Loucy (cell line): ENCODE results near the gene NXNL2.

ENCODE experiments used
- H2AFZ ChIP-seq: fragments of 200-600 bp; sonication (generic); 2 replicates; pipeline ENCODE4 v1.6.0; 2016; ENCODE audit warnings: antibody characterized with exemption, mild to moderate bottlenecking, low read length, moderate library complexity
- H3F3A ChIP-seq: fragments of 200-600 bp; 2 replicates; pipeline ENCODE4 v1.6.0; 2016; ENCODE audit warnings: antibody characterized with exemption, low read depth, mild to moderate bottlenecking
- H3K27me3 ChIP-seq: fragments of 200-600 bp; sonication (generic); 2 replicates; pipeline ENCODE4 v1.6.1; 2014; ENCODE audit warnings: low read length, mild to moderate bottlenecking; ENCODE audit not compliant: insufficient read depth, poor library complexity, severe bottlenecking
- H3K36me3 ChIP-seq: fragments of 200-600 bp; sonication (generic); 2 replicates; pipeline ENCODE4 v1.6.1; 2016; ENCODE audit warnings: low read length; ENCODE audit not compliant: insufficient read depth
- H3K4me1 ChIP-seq: fragments of 200-600 bp; sonication (generic); 2 replicates; pipeline ENCODE4 v1.5.1; 2014; ENCODE audit warnings: low read length, mild to moderate bottlenecking; ENCODE audit not compliant: insufficient read depth, poor library complexity, severe bottlenecking
- H3K4me2 ChIP-seq: fragments of 200-600 bp; sonication (generic); 2 replicates; pipeline ENCODE4 v1.6.0; 2014; ENCODE audit warnings: antibody characterized with exemption, low read length, low read depth, mild to moderate bottlenecking; ENCODE audit not compliant: poor library complexity, severe bottlenecking
- H3K4me3 ChIP-seq: fragments of 200-600 bp; sonication (generic); 2 replicates; pipeline ENCODE4 v1.5.1; 2014; ENCODE audit warnings: low read length, mild to moderate bottlenecking, mixed read lengths; ENCODE audit not compliant: poor library complexity, severe bottlenecking
- H3K79me2 ChIP-seq: fragments of 200-600 bp; sonication (generic); 2 replicates; pipeline ENCODE4 v1.6.1; 2014; ENCODE audit warnings: low read length; ENCODE audit not compliant: insufficient read depth
- H3K9ac ChIP-seq: fragments of 200-600 bp; sonication (generic); 2 replicates; pipeline ENCODE4 v1.6.0; 2014; ENCODE audit warnings: mild to moderate bottlenecking, low read depth, low read length, moderate library complexity; ENCODE audit not compliant: poor library complexity, severe bottlenecking
- H3K9me2 ChIP-seq: fragments of 200-600 bp; sonication (generic); replicated peaks from 2 replicates; pipeline ENCODE4 v1.6.1; 2016; ENCODE audit warnings: low read depth, low read length, mixed read lengths
- H3K9me3 ChIP-seq: fragments of 200-600 bp; sonication (generic); 2 replicates; pipeline ENCODE4 v1.6.1; 2014; ENCODE audit warnings: mild to moderate bottlenecking, antibody characterized with exemption, low read length, low read depth; ENCODE audit not compliant: insufficient read depth
- H4K20me1 ChIP-seq: fragments of 200-600 bp; sonication (generic); 2 replicates; pipeline ENCODE4 v1.6.0; 2014; ENCODE audit warnings: antibody characterized with exemption, low read length, mild to moderate bottlenecking; ENCODE audit not compliant: insufficient read depth, poor library complexity, severe bottlenecking
- CTCF ChIP-seq: fragments of 200-600 bp; sonication (generic); conservative IDR thresholded peaks from 2 replicates; pipeline ENCODE4 v1.5.1; 2014; ENCODE audit warnings: mild to moderate bottlenecking, antibody characterized with exemption, low read length
- EZH2phosphoT487 ChIP-seq: fragments of 200-600 bp; IDR thresholded peaks from 2 replicates; pipeline ENCODE4 v1.6.1; 2018; ENCODE audit warnings: antibody characterized with exemption, mild to moderate bottlenecking, moderate library complexity, borderline replicate concordance

NXNL2 gene

GRCh38 chr9:88534456-88535225 lies at the start of gene NXNL2:
TSS of gene NXNL2 (plus strand) at chr9:88535178. CDS start at chr9:88535435, 257 bp downstream.
- H2AFZ ChIP-seq = no peak within 1 kb of the TSS
- H3K9me2 ChIP-seq = no peaks in the 10 kb centered on the region
- TF ChIP-seq CTCF (no peak), EZH2phosphoT487 (no peak)
- no peak within 1 kb of the TSS for H3K4me2 ChIP-seq
- no peaks in the 10 kb centered on the region for H3F3A ChIP-seq
- H3K79me2 ChIP-seq = no peaks in the 10 kb centered on the region
- no peaks in the 10 kb centered on the region for H3K36me3 ChIP-seq
- no peak within 1 kb of the TSS for H3K9ac ChIP-seq
- H3K27me3 ChIP-seq = no peaks in the 10 kb centered on the region
- H3K4me3 ChIP-seq = no peak within 1 kb of the TSS
- no peaks in the 10 kb centered on the region for H4K20me1 ChIP-seq
- peaks cover 4% of the 10 kb centered on the region for H3K4me1 ChIP-seq
- H3K9me3 ChIP-seq = no peaks in the 10 kb centered on the region

- Histone ChIP-seq H3K36me3 (no peaks in the 10 kb centered on the region; the same call in 1 of the 2 replicates), H4K20me1 (no peaks in the 10 kb centered on the region), H3K9me3 (no peaks in the 10 kb centered on the region), H3K4me3 (no peak overlapping the region), H3K27me3 (no peaks in the 10 kb centered on the region), H3F3A (no peaks in the 10 kb centered on the region), H3K4me1 (no peaks in the 10 kb centered on the region), H3K4me2 (no peak overlapping the region), H3K9me2 (no peaks in the 10 kb centered on the region), H3K79me2 (no peaks in the 10 kb centered on the region), H2AFZ (no peak overlapping the region), H3K9ac (no peak overlapping the region)
- TF ChIP-seq EZH2phosphoT487 (no peak), CTCF (no peak)
Measured at GRCh38 chr9:88488166-88488565, 46.8 kb upstream of the NXNL2 start.

GRCh38 chr9:88494983-88495721 lies 39.8 kb upstream of the NXNL2 start:
- Histone ChIP-seq H3K9me2 (no peaks in the 10 kb centered on the region), H3K4me1 (no peaks in the 10 kb centered on the region), H3K9me3 (no peaks in the 10 kb centered on the region), H3K36me3 (no peaks in the 10 kb centered on the region), H3F3A (no peaks in the 10 kb centered on the region), H3K4me2 (no peak overlapping the region), H2AFZ (no peak overlapping the region), H3K4me3 (no peak overlapping the region), H3K9ac (no peak overlapping the region), H3K27me3 (no peaks in the 10 kb centered on the region), H4K20me1 (no peaks in the 10 kb centered on the region), H3K79me2 (no peaks in the 10 kb centered on the region)
- TF ChIP-seq CTCF (no peak), EZH2phosphoT487 (no peak)
